OCI-LY7 (cell line): ENCODE data around the gene RPL27A.

Source experiments
- EZH2phosphoT487 ChIP-seq: fragments of 200-600 bp; sonication (generic); IDR thresholded peaks from 2 replicates; pipeline ENCODE4 v1.6.1; 2018; ENCODE audit warnings: low read depth, borderline replicate concordance, mild to moderate bottlenecking, mixed run types, antibody characterized with exemption, low read length, moderate library complexity, mixed read lengths
- TF ChIP-seq, protein P1 (sequence below): fragments of 200-600 bp; sonication (generic); conservative IDR thresholded peaks from 2 replicates; pipeline ENCODE4 v1.5.1; 2014; ENCODE audit warnings: mild to moderate bottlenecking, antibody characterized with exemption, low read length, moderate library complexity, mixed read lengths

- TF ChIP-seq, protein P1, sequence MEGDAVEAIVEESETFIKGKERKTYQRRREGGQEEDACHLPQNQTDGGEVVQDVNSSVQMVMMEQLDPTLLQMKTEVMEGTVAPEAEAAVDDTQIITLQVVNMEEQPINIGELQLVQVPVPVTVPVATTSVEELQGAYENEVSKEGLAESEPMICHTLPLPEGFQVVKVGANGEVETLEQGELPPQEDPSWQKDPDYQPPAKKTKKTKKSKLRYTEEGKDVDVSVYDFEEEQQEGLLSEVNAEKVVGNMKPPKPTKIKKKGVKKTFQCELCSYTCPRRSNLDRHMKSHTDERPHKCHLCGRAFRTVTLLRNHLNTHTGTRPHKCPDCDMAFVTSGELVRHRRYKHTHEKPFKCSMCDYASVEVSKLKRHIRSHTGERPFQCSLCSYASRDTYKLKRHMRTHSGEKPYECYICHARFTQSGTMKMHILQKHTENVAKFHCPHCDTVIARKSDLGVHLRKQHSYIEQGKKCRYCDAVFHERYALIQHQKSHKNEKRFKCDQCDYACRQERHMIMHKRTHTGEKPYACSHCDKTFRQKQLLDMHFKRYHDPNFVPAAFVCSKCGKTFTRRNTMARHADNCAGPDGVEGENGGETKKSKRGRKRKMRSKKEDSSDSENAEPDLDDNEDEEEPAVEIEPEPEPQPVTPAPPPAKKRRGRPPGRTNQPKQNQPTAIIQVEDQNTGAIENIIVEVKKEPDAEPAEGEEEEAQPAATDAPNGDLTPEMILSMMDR, result no peak
- TF ChIP-seq EZH2phosphoT487, result no peak
These were observed 17.4 kb upstream of the RPL27A start for GRCh38 chr11:8665222-8665621.
